Keratinocyte (primary cell): Measurements from ENCODE around the gene KCNIP2. TPM values are rescaled to one million over a fixed set of nuclear protein-coding genes. Genes with fewer than 3 reads are reported as not detected.
A peak's percentile ranks its signal among the peaks of the same experiment; 100 is the strongest.

Experiments
- DNase-seq: peaks from one replicate; pipeline ENCODE4 v3.0.0-alpha.2; 2011; ENCODE audit warnings: low read depth, missing footprints, low spot score
- FAIRE-seq: peaks from 2 replicates; lab custom pipeline; 2011; peaks lifted over from hg19 to GRCh38; lab: Jason Lieb, UNC
- H2AFZ ChIP-seq: 2 replicates; pipeline ENCODE4 v1.6.0; 2012; ENCODE audit warnings: low read length, control low read depth, inconsistent platforms; ENCODE audit not compliant: control insufficient read depth
- H3K27ac ChIP-seq: 2 replicates; pipeline ENCODE4 v1.5.1; 2011; ENCODE audit warnings: low read length; ENCODE audit not compliant: control insufficient read depth, insufficient read depth
- H3K27me3 ChIP-seq: 3 replicates; pipeline ENCODE4 v1.6.0; 2011; ENCODE audit warnings: low read length; ENCODE audit not compliant: control insufficient read depth, insufficient read depth; ENCODE audit errors: extremely low read depth
- H3K36me3 ChIP-seq, 2 experiments: 2 replicates in 1 of 2; 3 replicates in 1 of 2; pipeline ENCODE4 v1.5.1; 2011; ENCODE audit warnings: low read length in 2 of 2, mild to moderate bottlenecking in 1 of 2; ENCODE audit not compliant: control insufficient read depth in 2 of 2, insufficient read depth in 2 of 2; ENCODE audit errors: extremely low read depth in 1 of 2
- H3K4me1 ChIP-seq: 3 replicates; pipeline ENCODE4 v1.5.1; 2011; ENCODE audit warnings: low read length; ENCODE audit not compliant: control insufficient read depth, insufficient read depth; ENCODE audit errors: extremely low read depth
- H3K4me2 ChIP-seq: 3 replicates; pipeline ENCODE4 v1.6.0; 2011; ENCODE audit warnings: low read depth, low read length; ENCODE audit not compliant: control insufficient read depth, insufficient read depth; ENCODE audit errors: extremely low read depth
- H3K4me3 ChIP-seq, 3 experiments: fragments of 200-600 bp in 1 of 3; sonication (generic) in 1 of 3; 2 replicates in 2 of 3; 3 replicates in 1 of 3; pipeline ENCODE4 v1.5.1; 2011 to 2016; ENCODE audit warnings: low read length in 3 of 3, mild to moderate bottlenecking in 3 of 3, control low read depth in 2 of 3, inconsistent platforms in 1 of 3, low read depth in 1 of 3, mixed read lengths in 1 of 3, mixed run types in 1 of 3, moderate library complexity in 1 of 3; ENCODE audit not compliant: control insufficient read depth in 2 of 3, insufficient read depth in 2 of 3; ENCODE audit errors: extremely low read depth in 1 of 3
- H3K79me2 ChIP-seq: 2 replicates; pipeline ENCODE4 v1.6.0; 2012; ENCODE audit warnings: low read length; ENCODE audit not compliant: control insufficient read depth, insufficient read depth
- H3K9ac ChIP-seq: 3 replicates; pipeline ENCODE4 v1.6.0; 2011; ENCODE audit warnings: low read length; ENCODE audit not compliant: control insufficient read depth, insufficient read depth; ENCODE audit errors: extremely low read depth
- H3K9me1 ChIP-seq: 3 replicates; pipeline ENCODE4 v1.6.0; 2011; ENCODE audit warnings: low read length; ENCODE audit not compliant: control insufficient read depth, insufficient read depth; ENCODE audit errors: extremely low read depth
- H3K9me3 ChIP-seq: 2 replicates; pipeline ENCODE4 v1.5.1; 2012; ENCODE audit warnings: low read depth, low read length; ENCODE audit not compliant: control insufficient read depth
- H4K20me1 ChIP-seq: 3 replicates; pipeline ENCODE4 v1.6.0; 2011; ENCODE audit warnings: low read length; ENCODE audit not compliant: control insufficient read depth, insufficient read depth; ENCODE audit errors: extremely low read depth
- CTCF ChIP-seq, 3 experiments: IDR thresholded peaks in 1 of 3; conservative IDR thresholded peaks in 1 of 3; optimal IDR thresholded peaks in 1 of 3; 2 replicates in 2 of 3; 3 replicates in 1 of 3; pipeline versions ENCODE3 to v1.5.1; 2011; ENCODE audit warnings: low read length in 3 of 3, mild to moderate bottlenecking in 3 of 3, moderate library complexity in 2 of 3, control low read depth in 1 of 3, inconsistent platforms in 1 of 3; ENCODE audit not compliant: insufficient read depth in 2 of 3; ENCODE audit errors: extremely low read depth in 1 of 3
- EZH2 ChIP-seq: IDR thresholded peaks from one replicate; pipeline ENCODE4 v1.6.1; 2012; ENCODE audit warnings: inconsistent platforms, mild to moderate bottlenecking, low read length, moderate library complexity
- dilution Hi-C: fragments of 300-500 bp; cut with MboI; formaldehyde crosslinking; loops from one replicate; pipeline ENCODE4 v1.7.0; 2020; ENCODE audit warnings: low sequenced_read_pairs; ENCODE audit not compliant: extremely low pct_ligation_motif_present
- polyA plus RNA-seq, 5 experiments: library from polyadenylated mRNA; depleted of rRNA in 3 of 5; stranded (reverse) in 3 of 5; stranded (forward) in 1 of 5; unstranded in 1 of 5; fragments of >200 nt; gene quantifications; 1 replicate in 1 of 5; 2 replicates in 3 of 5; 3 replicates in 1 of 5; pipeline versions ENCODE4 v1.2.1 to v1.2.3, GENCODE V29; 2011 to 2012; ENCODE audit warnings: missing spikeins in 2 of 5, low read depth in 1 of 5, low replicate concordance in 1 of 5

KCNIP2 gene
- polyA plus RNA-seq, 1 donor (not counting 4 experiments of a cell fraction or from before 2014, with no cell fraction given), result 0.41 TPM

DNA sequence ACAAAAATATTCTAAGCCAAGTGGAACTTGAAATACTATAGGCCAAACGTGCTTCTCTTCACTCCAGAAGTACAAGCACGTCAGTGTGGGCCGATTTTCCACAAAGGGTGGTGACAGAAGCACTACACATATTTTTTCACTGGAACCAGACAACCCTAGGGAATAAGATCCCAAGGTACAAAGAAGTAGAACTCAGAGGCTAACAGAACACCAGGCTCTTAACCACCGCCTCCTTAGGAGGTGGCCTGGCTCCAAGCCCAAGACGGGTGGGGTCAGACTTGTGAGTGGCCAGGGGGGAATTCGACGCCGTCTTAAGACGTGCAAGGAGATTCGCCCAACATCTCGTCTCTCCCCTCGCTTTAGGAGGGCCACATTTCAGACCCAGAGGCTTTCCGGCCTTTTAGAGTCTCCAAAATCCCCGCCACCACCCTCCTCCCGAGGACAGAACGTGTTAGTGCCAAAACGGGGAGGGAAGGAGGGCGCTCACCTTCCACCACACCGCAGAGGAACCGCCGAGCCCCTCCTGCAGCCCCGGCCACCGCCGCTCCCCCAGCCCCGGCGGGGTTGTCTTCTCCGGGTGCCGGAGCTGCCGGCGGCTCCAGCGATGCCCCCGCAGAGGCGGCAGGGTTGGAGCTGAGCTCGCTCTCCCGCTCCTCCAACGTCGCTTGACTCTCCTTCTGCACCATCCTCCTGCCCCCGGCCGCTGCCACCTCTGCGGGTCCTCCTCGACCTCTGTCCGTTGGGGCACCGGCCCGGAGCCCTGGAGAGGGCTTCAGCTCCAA, 26.1 kb downstream of the KCNIP2 start:
- peaks cover 26% of the 10 kb centered on the region for H4K20me1 ChIP-seq
- peaks cover 57% of the 10 kb centered on the region for H3K79me2 ChIP-seq
- TF ChIP-seq CTCF (optimal IDR thresholded peaks at IDR 0.05 in 1 of 3, IDR thresholded peaks at IDR 0.05 in 1 of 3, conservative IDR thresholded peaks at IDR 0.05 in 1 of 3; ENCODE audit: extremely low read depth in 1 of 3, insufficient read depth in 2 of 3, low read length in 3 of 3) (no peak), EZH2 (no peak)
- H3K27me3 ChIP-seq, result no peaks in the 10 kb centered on the region
- H2AFZ ChIP-seq, result no peak overlapping the region
- DNase-seq (peak; percentile 62), FAIRE-seq (peak; percentile 81)
- H3K4me3 ChIP-seq, result peak overlapping the region; percentile 83 to 92 (median 90)
- peak overlapping the region; percentile 97 for H3K27ac ChIP-seq
- dilution Hi-C loops, result no loop called here
- H3K4me1 ChIP-seq, result peaks cover 22% of the 10 kb centered on the region
- H3K9me3 ChIP-seq, result no peaks in the 10 kb centered on the region
- peak overlapping the region; percentile 88 for H3K4me2 ChIP-seq
- peaks cover 2% of the 10 kb centered on the region for H3K9me1 ChIP-seq
- peak overlapping the region; percentile 97 for H3K9ac ChIP-seq
- H3K36me3 ChIP-seq, result peaks cover 0 to 3% of the 10 kb centered on the region in 2 experiments

GRCh38 chr10:101816913-101817336, 26.7 kb downstream of the KCNIP2 start:
- H4K20me1 ChIP-seq, result peaks cover 26% of the 10 kb centered on the region
- peaks cover 63% of the 10 kb centered on the region for H3K79me2 ChIP-seq
- H3K9me1 ChIP-seq, result peaks cover 2% of the 10 kb centered on the region
- H3K4me2 ChIP-seq, result peak overlapping the region; percentile 88
- no peak overlapping the region for H2AFZ ChIP-seq
- dilution Hi-C loops, result no loop called here
- peaks cover 22% of the 10 kb centered on the region for H3K4me1 ChIP-seq
- peak overlapping the region; percentile 97 for H3K9ac ChIP-seq
- FAIRE-seq (no peak), DNase-seq (no peak)
- H3K27me3 ChIP-seq, result no peaks in the 10 kb centered on the region
- no peaks in the 10 kb centered on the region for H3K9me3 ChIP-seq
- H3K27ac ChIP-seq, result peak overlapping the region; percentile 97
- TF ChIP-seq EZH2 (no peak), CTCF (optimal IDR thresholded peaks at IDR 0.05 in 1 of 3, IDR thresholded peaks at IDR 0.05 in 1 of 3, conservative IDR thresholded peaks at IDR 0.05 in 1 of 3; ENCODE audit: extremely low read depth in 1 of 3, insufficient read depth in 2 of 3, low read length in 3 of 3) (no peak)
- H3K4me3 ChIP-seq, result peak overlapping the region; percentile 83 to 92 (median 90)
- peaks cover 0 to 8% of the 10 kb centered on the region in 2 experiments for H3K36me3 ChIP-seq
